HG02759 (cell line): ENCODE data around the gene SLC35F1.
"Not testable (repeated sequence)": the region's sequence is repeated elsewhere in the genome, so short reads cannot be mapped to it uniquely, and the experiment has no call there.

Source experiments
- ATAC-seq: cut with Tn5 transposase; IDR thresholded peaks from one replicate; pipeline ENCODE4 v1.9.1; 2021; ENCODE audit warnings: mild to moderate bottlenecking, moderate library complexity; ENCODE audit not compliant: unreplicated experiment

Gene SLC35F1

DNA sequence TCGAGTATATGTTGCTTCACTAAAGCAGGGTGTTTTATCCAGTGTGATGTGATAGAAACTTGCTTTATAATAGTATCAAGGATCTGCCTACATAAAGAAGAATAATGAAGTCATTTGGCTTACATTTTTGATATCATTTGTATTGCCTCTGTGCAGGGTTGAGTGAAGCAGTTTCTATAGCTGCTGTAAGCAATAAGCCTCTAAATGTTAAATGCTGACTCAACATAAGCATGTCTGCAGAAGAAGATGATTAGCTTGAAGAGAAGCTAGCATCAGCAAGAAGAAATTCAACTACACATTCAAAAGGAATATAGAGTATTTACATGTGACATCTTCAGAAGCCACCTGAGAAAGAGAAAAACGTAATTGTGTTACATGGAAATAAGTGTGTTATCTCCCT, 17.6 kb downstream of the SLC35F1 start:
- ATAC-seq = no peak

DNA sequence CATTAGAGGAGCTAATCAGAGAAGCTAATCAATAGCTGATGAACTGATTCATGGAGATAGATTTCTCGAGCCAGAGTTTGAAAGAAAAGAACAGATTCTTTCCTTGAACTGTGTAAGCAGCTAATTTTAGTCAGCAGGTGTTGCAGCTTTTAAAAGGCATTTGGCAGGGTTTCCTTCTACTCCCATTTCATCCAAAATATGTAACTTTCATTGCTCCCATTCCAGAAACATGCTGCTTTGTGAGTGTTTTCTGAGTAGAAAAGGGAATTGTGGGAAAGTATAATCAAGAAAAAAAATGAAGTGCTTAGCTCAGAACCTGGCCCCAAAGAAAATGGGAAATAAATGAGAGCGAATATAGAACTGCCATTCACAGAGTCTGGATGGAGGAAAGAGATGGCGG, 20.8 kb downstream of the SLC35F1 start:
- no peak for ATAC-seq

DNA sequence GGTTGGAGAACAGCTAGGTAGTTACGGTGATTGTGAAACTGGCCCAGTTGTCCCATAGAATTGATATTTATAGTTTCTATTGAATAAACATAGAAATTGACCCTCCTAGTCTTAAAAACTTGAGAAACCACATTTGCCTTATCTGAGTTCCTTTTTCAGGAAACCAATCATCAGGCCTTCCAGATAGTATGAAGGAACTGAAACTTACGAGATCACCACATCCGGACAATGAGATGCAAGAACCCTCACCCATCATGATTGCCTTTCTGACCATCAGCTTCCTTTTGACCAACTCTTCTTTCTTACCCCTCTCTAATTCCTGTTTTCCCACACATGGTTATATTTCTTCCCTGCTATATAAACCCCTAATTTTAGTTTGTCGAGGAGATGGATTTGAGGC, 21.8 kb downstream of the SLC35F1 start:
- no peak for ATAC-seq

DNA sequence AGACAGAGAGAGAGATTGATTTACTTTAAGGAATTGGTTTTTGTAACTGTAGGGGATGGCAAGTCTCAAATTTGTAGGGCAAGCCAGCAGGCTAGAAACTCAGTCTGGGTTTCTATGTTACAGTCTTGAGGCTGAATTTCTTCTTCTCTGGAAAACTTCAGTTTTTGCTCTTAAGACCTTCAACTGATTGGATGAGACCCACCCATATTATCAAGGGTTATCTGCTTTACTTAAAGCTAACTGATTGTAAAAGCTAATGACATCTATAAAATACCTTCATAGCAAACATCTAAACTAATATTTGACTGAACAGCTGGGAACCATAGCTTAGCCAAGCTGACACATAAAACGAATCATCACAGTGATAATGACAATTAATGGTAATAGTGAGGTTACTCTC, 22.4 kb downstream of the SLC35F1 start:
- ATAC-seq = no peak

DNA sequence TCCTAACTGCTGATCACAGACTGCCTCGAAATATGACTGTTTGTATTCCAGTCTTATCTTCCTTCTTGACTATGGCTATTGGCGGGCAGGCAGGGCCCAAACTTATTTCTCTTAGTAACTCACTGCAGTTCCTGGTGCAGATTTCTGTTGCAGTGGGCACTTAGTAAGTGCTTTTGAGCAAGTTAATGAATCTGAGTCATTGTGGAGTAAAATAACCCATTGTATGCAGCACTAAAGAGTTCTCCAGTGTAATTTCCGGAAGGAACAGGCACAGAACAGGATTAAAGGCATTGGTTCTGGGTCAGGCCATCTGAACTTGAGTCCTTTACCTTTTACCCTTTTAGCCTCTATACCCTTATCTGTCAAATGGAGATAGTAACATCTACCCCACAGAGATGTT, 23.6 kb downstream of the SLC35F1 start:
- ATAC-seq = no peak

DNA sequence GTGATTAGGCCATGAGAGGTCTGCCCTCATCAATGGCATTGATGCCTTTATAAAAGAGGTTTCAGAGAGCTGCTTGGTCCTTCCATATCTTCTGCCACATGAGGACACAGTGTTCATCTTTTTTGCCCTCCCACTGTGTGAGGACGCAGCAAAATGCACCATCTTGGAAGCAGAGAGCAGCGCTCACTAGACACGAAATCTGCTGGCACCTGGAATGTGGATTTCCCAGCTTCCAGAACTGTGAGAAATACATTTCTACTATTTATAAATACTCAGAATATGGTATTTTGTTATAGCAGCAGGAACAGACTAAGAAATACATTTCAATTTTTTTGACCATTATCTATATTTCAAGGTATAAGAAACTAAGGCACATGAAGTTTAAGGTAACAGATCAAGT, 24.9 kb downstream of the SLC35F1 start:
- ATAC-seq = no peak

DNA sequence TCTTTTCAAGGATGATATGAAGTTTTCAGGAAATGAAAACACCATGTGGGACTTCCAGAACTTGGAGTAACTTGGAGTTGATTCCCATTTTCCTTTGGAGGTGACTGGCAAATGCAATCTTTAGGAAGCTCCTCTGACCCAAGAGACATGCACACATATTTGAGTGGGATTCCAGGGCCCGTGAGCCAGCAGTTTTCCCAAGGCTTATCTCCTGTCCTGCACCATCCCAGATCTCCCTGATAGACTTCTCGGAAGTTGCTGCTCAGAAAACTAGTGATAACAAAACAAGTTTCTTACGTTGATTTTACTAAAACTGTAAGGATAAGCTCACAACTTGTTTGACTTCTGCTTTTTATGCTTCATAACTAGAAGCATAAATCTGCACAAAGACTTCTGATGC, 25.6 kb downstream of the SLC35F1 start:
- ATAC-seq = no peak

DNA sequence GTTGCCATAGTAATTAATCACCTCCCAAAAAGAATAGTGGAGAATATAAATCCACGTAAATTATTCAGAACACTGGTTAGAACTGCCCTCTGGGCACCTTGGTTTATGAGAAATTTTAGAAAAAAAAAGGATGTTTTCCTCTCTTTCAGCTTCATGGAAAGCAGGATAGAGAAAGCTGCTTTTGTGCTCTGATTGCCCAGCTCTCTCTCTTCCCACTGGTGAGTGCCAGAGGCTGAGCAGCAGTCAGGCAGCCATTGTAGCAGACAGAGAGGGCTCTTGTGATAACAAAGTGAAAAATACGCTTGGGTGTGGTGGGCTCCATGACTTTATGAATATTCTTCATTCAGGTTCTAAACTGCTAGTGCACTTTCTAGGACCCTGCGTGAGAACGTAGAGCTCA, 26.4 kb downstream of the SLC35F1 start:
- ATAC-seq = no peak

DNA sequence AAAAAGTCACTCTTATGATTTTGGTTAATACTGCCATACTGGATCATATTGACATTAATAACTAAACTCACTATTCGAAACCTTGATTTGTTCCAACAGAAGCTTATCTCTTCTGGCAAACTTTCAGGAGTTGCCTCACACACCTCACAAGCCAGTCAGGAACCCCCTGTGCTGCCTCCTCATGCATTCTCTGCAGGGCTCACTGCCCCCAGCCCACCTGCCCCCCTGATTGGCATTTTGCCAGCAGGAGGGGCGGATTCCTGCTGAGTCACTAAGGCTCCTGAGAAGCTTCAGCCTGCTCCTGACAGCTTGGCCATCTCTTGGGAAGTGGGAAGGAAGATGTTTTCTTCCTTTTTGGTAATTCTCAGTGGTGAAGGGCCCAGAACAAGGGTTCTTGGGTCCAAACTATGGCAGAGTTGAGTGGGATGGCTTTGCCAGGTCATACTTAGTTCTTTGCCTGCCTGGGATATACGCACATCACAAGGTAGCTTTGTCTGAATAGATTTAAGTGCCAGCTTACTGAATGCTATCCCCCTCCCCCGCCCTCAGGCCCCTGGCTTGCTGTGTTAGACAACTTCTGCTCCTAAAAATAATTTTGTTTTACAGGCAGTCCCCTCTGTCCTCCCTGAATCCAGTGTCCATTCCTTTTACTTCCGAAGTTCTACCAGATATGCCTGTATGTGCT, 31.4 kb downstream of the SLC35F1 start:
- no peak for ATAC-seq

DNA sequence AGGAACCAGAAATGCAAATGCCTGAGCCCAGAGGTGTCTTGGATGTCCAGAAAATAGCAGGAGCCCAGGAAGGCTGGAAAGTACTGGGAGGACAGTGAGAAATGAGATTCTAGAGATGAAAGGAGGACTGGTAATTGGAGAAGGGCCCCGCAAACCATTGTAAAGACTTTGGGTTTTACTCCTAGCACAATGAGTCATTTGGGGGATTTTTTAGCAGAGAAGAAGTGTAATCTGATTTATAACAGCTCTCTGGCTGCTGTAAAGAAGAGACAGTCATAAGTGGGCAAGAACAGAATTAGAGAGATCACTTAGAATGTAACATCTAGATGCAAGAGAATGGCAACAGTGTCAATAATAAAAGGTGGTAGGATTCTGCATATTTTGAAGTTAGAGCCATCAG, 40.2 kb downstream of the SLC35F1 start:
- ATAC-seq = no peak

DNA sequence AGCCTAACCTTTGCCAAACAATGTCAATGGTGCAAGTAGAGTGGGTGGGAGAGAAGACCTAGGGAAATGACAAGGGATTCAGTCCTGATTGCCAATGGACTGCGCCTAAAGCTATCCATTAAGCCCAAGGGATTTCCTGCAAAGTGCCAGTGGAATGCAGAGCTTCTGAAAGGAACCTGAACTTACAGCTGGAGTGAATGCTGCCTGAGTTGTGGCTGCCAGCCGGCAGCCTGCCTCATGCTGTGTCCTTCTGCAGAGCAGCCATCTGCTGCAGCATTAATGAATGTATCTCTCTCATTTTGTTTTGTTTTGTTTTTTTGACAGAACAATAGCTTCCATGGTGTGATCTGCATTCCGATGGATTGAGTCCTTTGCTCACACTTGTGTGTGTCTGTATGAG, 44.7 kb downstream of the SLC35F1 start:
- no peak for ATAC-seq

DNA sequence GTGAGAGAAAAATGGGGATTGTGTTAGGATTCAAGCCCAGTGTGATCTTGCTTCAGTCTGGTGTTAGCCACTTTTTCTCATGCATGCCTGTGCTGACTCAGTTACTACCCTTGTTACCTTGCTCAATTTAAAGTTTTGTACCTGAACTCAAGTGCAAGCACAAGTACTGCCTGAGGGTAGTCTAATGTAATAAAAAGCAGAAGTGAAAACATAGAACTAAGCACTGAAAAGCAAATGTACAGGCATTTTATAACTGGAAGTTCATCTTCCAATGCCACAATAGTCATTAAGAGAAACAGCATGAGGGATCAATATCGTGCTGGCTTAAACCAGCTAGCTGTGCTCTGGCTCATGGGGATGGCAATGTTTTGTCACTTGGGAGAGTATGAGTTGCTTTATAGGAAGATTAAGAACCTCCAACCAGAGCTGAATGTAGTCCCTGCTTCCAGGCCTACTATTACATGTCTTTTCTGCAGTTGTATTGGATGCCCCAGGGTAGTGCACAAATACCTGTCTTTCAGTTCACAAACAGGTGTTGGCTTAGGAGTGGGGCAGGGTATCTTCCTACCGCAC, 48.7 kb downstream of the SLC35F1 start:
- ATAC-seq = no peak

DNA sequence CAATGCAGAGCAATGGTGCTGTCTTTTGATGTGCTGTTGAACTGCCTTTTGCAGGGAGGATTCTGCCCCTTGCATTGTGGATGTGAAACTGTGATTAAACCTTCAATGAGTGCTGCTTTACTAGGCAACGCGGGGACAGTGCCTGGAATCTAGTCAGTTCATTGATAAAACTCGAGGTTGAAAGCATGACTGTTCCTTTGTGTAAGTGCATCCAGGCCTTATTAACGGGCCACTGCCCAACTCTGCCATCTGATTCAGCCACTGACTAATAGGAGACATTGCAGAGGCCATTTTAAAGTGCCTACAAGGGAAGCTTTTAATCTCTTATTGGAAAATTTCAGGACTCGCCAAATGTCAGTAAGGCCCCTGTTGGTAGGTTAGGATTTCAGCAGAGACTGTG, 49.3 kb downstream of the SLC35F1 start:
- ATAC-seq = no peak

DNA sequence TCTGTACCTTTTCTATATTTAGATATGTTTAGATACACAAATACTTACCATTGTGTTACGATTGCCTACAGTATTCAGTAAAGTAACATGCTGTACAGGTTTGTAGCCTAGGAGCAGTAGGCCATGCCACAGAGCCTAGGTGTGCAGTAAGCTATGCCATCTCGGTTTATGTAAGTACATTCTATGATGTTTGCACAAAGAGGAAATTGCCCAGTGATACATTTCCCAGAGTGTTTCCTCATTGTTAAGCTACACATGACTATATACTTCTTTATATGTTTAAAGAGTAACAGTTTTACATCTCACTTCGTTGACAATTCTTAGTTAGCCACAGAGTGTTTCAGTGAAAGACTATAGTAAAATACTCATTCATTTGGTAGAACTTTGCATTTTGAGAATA, 51.5 kb downstream of the SLC35F1 start:
- no peak for ATAC-seq

DNA sequence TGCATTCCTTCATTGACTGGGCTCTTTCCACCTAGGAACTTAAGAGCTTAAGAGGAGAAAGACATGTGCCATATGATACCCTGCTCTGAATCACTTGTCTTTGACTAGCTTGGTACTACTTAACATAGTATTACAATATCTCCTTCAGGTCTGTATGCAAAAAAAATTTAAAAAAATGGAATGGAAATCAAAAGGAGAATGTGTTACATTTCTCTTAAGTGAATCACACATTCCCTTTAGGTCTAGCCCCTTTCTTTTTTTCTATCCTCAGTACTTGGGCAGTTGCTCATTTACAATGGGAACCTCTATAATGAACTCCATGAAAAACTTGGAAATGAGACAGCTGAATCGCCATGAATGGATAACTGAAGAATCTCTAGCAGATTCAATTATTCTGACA, 53.8 kb downstream of the SLC35F1 start:
- no peak for ATAC-seq

DNA sequence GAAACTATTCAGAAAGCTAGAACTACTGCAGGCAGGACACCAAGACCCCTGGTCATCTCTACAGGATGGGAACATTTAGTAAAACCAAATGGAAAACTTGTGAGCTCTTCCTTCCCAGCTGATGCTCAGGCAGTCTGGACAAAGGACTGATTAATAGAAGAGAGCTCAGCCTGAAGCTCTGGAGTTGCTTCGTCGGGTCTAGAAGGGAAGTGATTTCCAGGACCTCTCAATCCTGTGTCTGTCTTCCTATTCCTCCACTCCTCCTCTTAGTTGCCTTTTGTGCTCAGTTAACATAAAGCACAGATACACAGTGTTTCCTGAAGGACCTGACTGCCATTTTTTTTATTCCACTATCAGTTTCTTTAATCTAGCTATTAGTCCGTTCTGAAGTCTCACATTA, 54.2 kb downstream of the SLC35F1 start:
- ATAC-seq = no peak

DNA sequence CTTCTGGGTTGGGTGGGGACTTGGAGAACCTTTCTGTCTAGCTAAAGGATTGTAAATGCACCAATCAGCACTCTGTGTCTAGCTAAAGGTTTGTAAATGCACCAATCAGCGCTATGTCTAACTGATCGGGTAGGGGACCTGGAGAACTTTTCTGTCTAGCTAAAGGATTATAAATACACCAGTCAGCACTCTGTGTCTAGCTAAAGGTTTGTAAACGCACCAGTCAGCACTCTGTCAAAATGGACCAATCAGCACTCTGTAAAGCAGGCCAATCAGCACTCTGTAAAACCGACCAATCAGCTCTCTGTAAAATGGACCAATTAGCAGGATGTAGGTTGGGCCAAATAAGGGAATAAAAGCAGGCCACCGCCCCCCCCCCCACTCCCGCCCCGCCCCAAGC, 58.7 kb downstream of the SLC35F1 start:
- ATAC-seq = not testable (repeated sequence)

DNA sequence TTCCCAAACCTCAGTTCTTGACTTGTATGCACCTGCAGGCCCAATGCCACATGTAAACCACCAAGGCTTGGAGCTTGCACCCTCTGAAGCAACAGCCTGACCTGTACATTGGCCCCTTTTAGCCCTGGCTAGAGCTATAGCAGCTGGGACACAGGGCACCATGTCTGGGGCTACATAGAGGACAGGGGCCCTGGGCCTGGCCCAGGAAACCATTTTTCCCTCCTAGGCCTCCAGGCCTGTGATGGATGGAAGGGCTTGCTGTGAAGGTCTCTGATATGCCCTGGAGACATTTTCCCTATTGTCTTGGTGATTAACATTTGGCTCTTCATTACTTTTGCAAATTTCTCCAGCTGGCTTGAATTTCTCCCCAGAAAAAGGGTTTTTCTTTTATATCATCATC, 64.6 kb downstream of the SLC35F1 start:
- no peak for ATAC-seq

DNA sequence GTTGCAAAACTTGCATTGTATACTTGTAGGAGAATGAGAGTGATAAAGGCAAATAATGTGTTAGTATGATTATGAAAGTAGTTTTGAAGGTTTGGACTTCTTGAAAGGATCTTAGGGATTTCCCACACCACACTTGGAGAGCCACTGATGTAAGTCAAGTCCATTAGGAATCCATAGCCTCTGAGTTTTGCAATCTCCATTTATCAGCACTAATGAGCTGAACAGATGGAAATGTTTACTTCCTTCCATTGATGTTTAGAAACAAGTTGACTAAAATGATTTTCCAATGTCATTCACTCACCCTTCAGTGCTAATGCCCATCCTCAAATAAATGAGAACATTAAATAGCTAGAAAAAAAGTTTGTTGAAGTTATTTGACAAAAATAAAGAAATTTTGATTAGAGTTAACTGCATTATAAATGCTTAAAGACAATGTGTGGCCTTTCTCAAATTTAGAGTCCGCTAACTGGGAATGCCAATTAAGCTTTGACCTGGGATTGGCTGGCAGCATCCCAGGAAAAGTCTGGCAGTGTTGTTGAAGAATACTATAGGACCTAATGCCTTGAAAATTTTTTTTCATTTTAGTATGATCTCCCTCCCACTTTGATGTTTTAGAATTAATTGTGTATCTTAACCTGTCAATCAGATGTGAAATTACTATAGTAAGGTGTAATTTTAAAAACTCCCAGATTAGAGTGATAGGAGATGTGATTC, 68.0 kb downstream of the SLC35F1 start:
- ATAC-seq = no peak

DNA sequence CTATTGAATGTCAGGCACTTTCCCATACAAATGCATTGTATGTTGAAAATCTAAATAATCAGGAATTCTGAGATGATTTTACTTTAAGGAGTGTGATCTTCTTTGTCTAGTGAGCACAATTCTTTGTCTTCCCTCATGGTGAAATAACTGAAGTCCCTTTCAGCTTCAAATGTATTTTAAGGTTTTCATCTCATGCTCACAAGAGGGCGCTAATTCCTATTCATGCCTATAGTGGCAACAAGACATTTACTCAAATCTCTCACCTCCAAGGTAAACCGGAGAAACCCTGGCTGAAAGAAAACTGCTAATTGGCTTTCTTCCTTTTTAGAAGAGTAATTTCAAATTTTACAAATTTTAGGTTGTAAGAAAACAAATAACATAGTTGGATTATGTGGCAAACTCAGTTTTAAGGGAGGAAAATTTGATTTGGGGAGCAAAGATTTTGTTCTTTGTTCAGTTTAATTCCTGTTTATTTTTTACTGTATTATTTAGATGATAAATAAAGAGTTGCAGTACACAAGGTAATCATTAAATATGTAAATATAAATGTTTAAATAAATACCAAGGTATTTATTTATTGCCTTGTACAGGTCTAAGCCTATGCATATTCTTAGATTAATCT, 69.1 kb downstream of the SLC35F1 start:
- no peak for ATAC-seq

DNA sequence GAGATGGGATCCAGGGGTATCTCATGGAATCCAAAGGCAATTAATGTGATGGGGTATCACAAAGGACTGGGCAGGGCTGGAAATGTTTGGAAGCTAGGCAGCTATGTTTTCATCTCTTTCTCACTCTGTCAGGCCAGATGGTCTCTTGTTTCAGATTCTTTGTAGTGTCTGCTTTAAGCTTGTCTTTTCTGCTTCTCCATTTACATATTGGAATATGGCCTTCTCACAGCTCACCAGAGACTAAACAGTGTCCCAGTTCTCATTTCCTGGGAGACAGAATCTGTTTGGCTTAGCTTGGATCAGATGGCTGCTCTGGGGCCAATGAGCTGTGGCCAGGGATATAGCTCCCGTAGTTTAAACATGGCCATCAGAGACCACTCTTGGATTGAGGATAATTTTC, 78.9 kb downstream of the SLC35F1 start:
- no peak for ATAC-seq

DNA sequence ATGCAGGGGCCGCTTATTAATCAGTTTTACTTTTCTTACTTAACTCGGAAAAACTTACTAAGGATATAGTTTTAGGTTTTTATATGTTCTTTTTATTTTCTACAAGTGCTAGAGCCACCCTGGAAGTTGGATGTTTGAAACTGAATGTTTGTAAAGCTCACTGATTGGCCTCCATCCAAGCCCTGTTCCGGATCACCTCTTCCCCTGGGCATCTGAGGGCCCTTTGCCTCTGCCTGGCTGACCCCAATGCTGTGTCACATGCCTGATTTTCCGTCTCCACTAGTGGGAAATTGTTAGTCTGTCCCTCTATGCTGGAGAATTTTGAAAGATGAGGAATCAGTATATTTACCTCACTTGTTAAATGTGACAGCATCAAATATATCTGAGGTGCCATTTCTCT, 79.3 kb downstream of the SLC35F1 start:
- ATAC-seq = no peak
